ENCODE data around the gene RAP1GAP. TPM values are rescaled to one million over a fixed set of nuclear protein-coding genes. Genes with fewer than 3 reads are reported as not detected.

The RAP1GAP gene
- total RNA-seq, 4 donors from 2014 or later: 0.36 to 0.74 (median 0.38) TPM; not detected in 1

- no peak for TF ChIP-seq CTCF (IDR thresholded peaks at IDR 0.05)
- DNase-seq (ENCODE audit: low spot score) (no peak), ATAC-seq (ENCODE audit: low FRiP score) (no peak)
Observed at GRCh38 chr1:21650400-21650799, 18.8 kb downstream of the RAP1GAP start.

DNA sequence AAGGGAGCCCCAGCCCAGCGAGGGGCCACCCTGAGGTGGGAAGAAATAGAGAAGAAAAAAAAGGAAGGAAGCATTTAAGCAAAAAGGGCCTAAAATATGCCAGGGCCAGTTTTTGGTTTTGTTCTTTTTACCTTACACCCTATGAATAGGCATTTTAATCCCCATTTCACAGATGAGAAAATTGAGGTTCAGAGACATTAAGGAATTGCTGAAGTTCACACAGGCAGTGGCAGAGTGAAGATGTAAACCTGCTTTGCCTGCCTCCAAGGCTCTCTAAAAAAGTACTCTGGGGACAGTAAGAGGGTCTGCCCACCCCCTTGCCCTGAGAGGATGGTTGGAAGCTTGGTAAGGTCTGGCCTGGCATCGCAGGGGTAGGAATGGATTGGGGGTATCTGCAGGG, 19.8 kb downstream of the RAP1GAP start:
- no peak for DNase-seq (ENCODE audit: low spot score)
- no peak for ATAC-seq (ENCODE audit: low FRiP score)
- no peak for TF ChIP-seq CTCF (IDR thresholded peaks at IDR 0.05)

GRCh38 chr1:21648791-21649190, 20.4 kb downstream of the RAP1GAP start:
- DNase-seq (ENCODE audit: low spot score) (no peak), ATAC-seq (ENCODE audit: low FRiP score) (no peak)
- no peak for TF ChIP-seq CTCF (IDR thresholded peaks at IDR 0.05)

DNA sequence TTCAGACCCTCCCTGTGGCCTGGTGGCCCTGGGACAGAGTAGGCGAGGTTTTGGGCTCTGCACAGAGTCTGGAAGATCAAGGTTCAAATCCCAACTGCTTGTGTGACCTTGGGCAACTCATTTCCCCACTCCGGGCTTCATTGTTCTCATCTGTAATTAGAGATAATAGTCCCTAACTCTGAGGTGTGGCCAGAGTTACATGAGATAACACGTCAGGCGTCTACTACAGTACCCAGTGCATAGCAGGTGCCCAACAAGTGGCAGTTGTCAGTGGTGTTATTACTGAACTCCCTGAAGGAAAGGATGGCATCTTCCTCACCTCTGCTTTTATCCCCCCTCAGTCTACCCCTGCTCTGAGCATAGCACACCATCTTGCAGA, 20.8 kb downstream of the RAP1GAP start:
- DNase-seq (ENCODE audit: low spot score) (no peak), ATAC-seq (ENCODE audit: low FRiP score) (no peak)
- no peak for TF ChIP-seq CTCF (IDR thresholded peaks at IDR 0.05)

- DNase-seq (ENCODE audit: low spot score) (no peak), ATAC-seq (ENCODE audit: low FRiP score) (no peak)
- TF ChIP-seq CTCF (IDR thresholded peaks at IDR 0.05): no peak
Observed at GRCh38 chr1:21647431-21648351, 21.5 kb downstream of the RAP1GAP start.

DNA sequence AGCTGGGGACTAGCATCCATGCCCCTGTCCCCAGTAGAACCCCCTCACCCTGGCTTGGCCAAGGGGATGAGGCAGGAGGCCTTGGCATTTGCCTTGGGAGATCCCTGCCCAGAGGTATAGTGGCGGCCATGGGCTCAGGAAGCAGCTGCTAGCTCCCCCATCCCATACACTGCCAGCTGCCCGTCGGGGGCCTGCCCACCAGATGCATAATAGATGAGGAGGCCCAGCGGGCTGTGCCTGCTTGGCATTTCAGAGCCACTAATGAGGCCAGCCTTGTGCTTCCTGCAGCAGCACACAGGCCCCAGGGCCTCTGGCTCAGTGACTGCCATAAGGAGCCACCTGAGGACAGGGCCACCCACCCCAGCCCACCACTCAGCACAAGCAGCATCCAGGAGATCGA, 23.6 kb downstream of the RAP1GAP start:
- ATAC-seq (ENCODE audit: low FRiP score) (no peak), DNase-seq (ENCODE audit: low spot score) (no peak)
- TF ChIP-seq CTCF (IDR thresholded peaks at IDR 0.05): no peak

DNA sequence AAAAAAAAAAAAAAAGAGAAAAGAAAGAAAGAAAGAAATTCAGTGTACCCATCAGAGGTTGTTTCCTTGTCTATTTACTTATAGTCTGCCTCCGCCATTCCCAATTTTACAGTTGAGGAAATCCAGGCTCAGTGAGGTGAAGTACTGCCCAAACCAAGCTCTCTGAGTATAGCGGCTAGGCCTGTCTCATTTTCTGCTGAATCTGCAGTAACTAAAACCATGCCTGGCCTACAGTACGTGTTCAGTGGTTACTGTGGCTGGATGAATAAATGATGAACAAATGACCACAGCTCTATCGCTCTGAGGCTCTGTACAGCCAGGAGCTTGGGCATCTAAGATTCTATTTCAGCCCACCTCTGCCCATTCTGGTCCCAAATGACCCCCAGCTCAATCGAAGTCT, 24.3 kb downstream of the RAP1GAP start:
- ATAC-seq (ENCODE audit: low FRiP score): no peak
- TF ChIP-seq CTCF (IDR thresholded peaks at IDR 0.05): no peak
- no peak for DNase-seq (ENCODE audit: low spot score)

Measured in omental fat pad (tissue), 4 donors.